Naive B cell (primary cell): ENCODE measurements around the gene ALOX15B. TPM values are rescaled to one million over a fixed set of nuclear protein-coding genes. Genes with fewer than 3 reads are reported as not detected.
"Not testable (repeated sequence)": the region's sequence is repeated elsewhere in the genome, so short reads cannot be mapped to it uniquely, and the experiment has no call there.

Source experiments
- ATAC-seq, 2 donors: fragments of 150-1000 bp; cut with Tn5 transposase; 2 replicates each; pipeline ENCODE4 v1.10.0; 2021; ENCODE audit warnings: low read depth in 2 of 2, mild to moderate bottlenecking in 2 of 2, moderate library complexity in 2 of 2
- DNase-seq: peaks from one replicate; pipeline ENCODE4 v3.0.0; 2022
- H3K27ac Mint-ChIP-seq, 6 donors: one replicate each; pipeline ENCODE4 v1.8.0; 2020 to 2022; ENCODE audit warnings: mild to moderate bottlenecking in 6 of 6, mixed read lengths in 6 of 6, moderate library complexity in 5 of 6, inconsistent platforms in 2 of 6
- H3K27me3 Mint-ChIP-seq, 3 donors: one replicate each; pipeline ENCODE4 v1.8.0; 2021 to 2022; ENCODE audit warnings: mixed read lengths in 3 of 3, mild to moderate bottlenecking in 1 of 3
- H3K36me3 Mint-ChIP-seq, 2 donors: one replicate each; pipeline ENCODE4 v1.8.0; 2020 to 2022; ENCODE audit warnings: mixed read lengths in 2 of 2, inconsistent platforms in 1 of 2, mild to moderate bottlenecking in 1 of 2
- H3K4me1 Mint-ChIP-seq, 3 donors: one replicate each; pipeline ENCODE4 v1.8.0; 2020 to 2022; ENCODE audit warnings: mixed read lengths in 3 of 3, inconsistent platforms in 1 of 3, mild to moderate bottlenecking in 1 of 3, moderate library complexity in 1 of 3
- H3K4me3 Mint-ChIP-seq, 8 donors: one replicate each; pipeline ENCODE4 v1.8.0; 2020 to 2022; ENCODE audit warnings: mild to moderate bottlenecking in 8 of 8, mixed read lengths in 8 of 8, moderate library complexity in 8 of 8, inconsistent platforms in 2 of 8
- H3K9me3 Mint-ChIP-seq, 7 donors: one replicate each; pipeline ENCODE4 v1.8.0; 2020 to 2022; ENCODE audit warnings: mixed read lengths in 7 of 7, mild to moderate bottlenecking in 5 of 7, inconsistent platforms in 2 of 7, moderate library complexity in 1 of 7
- polyA plus RNA-seq, 6 donors: library from polyadenylated mRNA; unstranded; fragments of 300-500 nt; fragmentation: Illumina TruSeq; gene quantifications; one replicate each; pipeline ENCODE4 v1.2.3, GENCODE V29; 2021; ENCODE audit warnings: low read depth in 6 of 6

ALOX15B gene
- polyA plus RNA-seq, 6 donors from 2014 or later = not detected

DNA sequence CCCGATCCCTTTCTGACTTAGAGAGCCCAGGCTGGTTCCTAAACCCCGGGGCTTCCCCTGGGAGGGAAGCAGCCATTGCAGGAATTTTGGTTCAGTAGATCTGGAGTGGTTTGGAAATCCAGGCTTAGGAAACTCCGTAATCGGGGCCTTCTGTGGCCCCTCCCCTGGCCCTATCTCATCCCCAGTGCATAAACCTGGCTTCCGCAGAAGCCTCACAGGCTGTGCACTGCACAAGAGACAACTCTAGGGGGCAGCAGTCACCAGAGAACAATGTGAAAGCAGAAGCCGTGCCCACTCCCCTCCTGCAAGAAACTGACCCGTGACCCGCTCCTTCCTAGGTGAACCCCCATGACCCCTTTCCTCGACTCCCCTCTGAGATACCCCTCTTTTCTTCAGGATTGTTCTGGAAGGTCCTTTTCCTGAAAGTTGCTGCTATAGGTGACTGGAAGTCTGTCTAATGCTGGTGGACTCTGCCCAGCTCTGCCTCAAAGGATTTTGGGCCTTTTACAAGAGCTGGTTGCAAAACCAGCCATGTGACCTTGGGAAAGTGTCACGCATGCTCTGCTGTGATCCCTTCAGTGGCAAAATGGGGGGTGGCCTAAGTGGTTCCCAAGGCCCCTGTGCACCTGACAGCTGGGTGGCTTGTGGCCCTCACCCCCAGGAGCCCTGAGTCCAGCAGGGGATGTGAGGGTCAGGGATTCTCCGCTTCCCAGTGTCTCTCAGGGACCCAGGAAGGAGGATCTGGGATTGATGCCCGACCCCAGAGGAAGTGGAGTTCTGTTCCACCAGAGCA, 22.0 kb upstream of the ALOX15B start:
- Mint-ChIP-seq H3K9me3 (no peaks in the 10 kb centered on the region), H3K36me3 (no peaks in the 10 kb centered on the region), H3K4me3 (peak overlapping the region; percentile 58 to 85 (median 82)), H3K27ac (no peak overlapping the region), H3K4me1 (peaks cover 20 to 34% (median 25%) of the 10 kb centered on the region in 3 donors), H3K27me3 (peaks cover 43 to 82% (median 75%) of the 10 kb centered on the region in 3 donors)
- ATAC-seq (peak; percentile 74), DNase-seq (peak; percentile 29)

DNA sequence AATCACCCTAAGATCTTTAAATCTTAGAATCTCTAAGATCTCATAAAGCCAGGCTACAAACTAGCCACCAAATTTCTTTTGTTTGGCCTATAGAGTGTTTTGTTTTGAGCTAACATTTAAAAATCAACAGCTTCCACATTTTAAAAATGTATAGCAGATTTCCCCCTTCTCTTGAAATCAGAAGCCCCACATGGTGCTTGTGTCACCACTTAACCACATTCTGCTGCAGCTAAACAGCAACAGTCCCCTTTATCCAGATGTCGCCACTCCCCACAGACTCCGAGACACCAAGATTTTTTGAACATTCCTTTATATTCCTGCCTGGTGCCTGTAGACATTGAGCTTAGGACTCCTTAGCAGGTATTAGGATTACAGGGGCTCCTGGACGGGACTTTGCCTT, 20.4 kb upstream of the ALOX15B start:
- Mint-ChIP-seq H3K9me3 (no peaks in the 10 kb centered on the region), H3K27me3 (peaks cover 40 to 81% (median 78%) of the 10 kb centered on the region in 3 donors), H3K4me1 (peaks cover 15 to 25% (median 17%) of the 10 kb centered on the region in 3 donors), H3K4me3 (no peak overlapping the region), H3K36me3 (no peaks in the 10 kb centered on the region), H3K27ac (peak overlapping the region in 1 of 6 donors; percentile 72)
- DNase-seq = no peak
- ATAC-seq = no peak

DNA sequence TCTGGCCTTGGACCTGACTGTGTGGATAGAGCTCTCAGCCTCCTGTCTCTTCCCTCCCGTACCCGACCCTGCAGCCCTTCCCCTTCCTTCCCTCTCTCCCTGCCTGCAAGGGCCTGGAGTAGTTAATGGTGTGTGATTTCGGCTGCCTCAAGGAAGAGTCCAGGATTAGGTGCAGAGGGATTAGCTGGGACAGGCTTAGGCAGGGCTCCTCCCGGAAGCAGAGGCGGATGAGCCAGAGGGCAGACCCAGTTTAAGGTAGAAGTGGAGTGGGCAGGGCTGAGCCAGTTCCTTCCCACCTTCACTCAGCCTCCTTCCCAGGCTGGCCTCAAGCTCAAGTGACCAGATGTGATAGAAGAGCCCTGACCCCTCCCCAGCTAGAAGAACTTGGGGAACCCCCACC, 19.7 kb upstream of the ALOX15B start:
- no peaks in the 10 kb centered on the region for H3K36me3 Mint-ChIP-seq
- H3K4me1 Mint-ChIP-seq = peaks cover 12 to 19% (median 12%) of the 10 kb centered on the region in 3 donors
- ATAC-seq = no peak
- no peak for DNase-seq
- no peaks in the 10 kb centered on the region for H3K9me3 Mint-ChIP-seq
- peak overlapping the region in 1 of 8 donors; percentile 32 for H3K4me3 Mint-ChIP-seq
- peaks cover 39 to 73% (median 70%) of the 10 kb centered on the region in 3 donors for H3K27me3 Mint-ChIP-seq
- no peak overlapping the region for H3K27ac Mint-ChIP-seq

DNA sequence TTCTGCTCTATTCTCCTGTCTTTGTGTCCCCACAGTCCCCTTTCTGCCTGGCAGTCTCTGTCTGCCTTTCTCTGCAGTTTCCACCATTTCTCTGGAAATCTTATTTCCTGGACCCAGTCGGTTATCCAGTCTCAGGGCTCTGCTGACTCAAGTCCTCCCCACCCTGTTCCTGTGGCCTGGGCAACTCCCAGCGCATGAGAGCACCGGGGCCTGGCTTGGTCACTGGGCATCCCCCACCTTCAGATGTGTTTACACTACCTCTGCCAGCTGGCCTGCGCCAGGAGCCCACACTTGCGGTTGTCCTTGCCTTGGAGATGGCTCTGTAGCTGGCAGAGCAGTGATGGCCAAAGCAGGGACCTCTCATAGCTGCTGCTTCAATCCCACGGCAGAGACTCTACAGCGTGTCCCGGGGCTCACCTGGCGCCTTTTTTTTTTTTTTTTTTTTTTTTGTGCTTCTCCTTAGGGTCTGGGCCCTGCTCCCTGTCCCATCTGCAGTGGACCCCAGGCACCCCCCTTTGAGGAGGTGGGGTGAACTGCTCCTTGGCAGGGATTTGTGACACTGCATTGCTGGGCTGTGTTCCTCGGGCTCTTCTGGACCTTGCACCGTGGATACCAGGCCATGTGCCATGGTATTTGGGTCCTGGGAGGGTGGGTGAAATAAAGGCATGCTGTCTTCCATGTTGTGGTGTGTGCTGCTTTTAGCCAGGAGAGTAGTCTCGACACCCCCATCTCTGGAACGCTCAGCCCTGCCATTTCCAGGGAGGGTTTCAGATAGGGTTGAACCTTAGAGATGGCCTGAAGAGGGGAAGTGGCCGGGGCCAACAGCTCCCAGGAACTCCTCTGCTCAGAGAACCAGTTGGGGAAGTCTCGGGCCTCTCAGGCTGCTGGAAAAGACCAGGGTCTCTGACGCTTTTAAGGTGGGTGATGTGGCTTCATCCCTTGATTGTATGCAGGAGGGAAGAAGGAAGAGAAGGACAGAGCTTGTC, 18.9 kb upstream of the ALOX15B start:
- Mint-ChIP-seq H3K36me3 (no peaks in the 10 kb centered on the region), H3K27ac (no peak overlapping the region), H3K4me3 (no peak overlapping the region), H3K27me3 (peaks cover 40 to 74% (median 73%) of the 10 kb centered on the region in 3 donors), H3K9me3 (no peaks in the 10 kb centered on the region), H3K4me1 (peaks cover 12 to 14% (median 12%) of the 10 kb centered on the region in 3 donors)
- no peak for ATAC-seq
- no peak for DNase-seq

DNA sequence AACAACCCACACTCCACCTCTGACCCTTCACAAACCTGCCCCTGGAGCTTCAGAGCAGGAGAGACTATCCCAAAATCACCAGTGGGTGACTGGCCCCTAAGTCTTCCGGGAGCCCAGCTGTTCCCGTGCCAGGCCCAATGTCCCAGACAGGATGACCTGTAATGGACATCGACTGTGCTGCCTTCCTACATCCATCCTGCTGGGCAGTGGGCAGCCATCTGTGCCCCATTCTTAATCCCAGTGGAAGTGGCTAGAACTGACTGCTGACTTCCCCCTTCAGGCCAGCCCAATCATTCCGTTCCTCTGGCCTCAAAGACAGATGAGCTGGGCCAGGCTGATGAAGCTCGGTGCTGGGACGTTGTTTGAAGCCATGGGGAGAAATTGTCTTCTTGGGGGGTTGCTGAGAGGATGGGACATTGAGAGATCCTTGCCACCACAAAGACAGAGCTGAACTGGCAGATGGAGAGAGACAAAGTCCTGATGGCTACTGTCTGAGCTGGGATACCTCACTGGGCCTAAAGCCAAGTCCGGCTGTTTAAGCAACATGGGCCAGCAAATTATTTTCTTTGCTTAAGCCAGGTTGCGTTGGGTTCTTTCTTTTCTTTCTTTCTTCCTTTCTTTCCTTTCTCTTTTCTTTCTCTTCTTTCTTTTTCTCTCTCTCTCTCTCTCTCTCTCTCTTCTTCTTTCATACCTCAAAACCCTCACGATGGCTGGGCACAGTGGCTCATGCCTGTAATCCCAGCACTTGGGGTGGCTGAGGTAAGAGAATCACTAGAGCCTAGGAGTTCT, 17.9 kb upstream of the ALOX15B start:
- no peaks in the 10 kb centered on the region for H3K36me3 Mint-ChIP-seq
- no peaks in the 10 kb centered on the region for H3K9me3 Mint-ChIP-seq
- H3K4me3 Mint-ChIP-seq = no peak overlapping the region
- peaks cover 36 to 77% (median 67%) of the 10 kb centered on the region in 3 donors for H3K27me3 Mint-ChIP-seq
- no peak for ATAC-seq
- H3K27ac Mint-ChIP-seq = peak overlapping the region in 2 of 6 donors; percentile 4 to 15
- H3K4me1 Mint-ChIP-seq = peaks cover 10 to 12% (median 12%) of the 10 kb centered on the region in 3 donors
- no peak for DNase-seq

DNA sequence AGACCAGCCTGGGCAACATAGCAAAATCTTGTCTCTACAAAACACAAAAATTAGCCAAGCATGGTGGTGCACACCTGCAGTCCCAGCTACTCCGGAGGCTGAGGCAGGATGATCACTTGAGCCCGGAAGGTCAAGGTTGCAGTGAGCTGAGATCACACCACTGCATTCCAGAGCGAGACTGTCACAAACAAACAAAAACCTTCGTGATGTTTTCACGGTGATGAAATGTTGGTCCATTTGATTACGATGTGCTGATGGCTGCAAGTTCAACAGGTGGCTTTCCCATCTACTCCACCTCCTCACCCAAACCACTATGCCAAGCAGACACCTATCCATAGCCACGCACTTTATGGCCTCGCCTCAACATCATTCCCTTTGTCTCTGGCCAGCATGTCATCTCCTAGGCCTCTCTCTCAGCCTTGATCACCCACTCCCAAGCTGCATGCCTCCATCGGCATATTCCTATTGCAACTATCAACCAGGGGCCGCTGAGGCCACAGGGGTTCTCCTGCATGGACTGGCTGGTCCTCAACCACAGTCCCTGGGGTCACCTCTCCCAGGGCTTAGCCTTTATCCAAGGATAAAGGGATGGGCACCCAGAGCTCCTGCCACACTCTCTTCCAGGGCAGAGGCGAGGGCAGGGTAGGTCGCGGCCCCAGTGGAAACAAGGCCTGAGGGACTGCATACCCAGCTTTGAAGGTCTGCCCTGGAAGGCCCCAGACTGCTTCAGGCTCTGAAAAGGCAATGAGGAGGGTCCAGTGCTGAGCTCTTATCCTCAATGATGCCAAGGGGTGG, 17.1 kb upstream of the ALOX15B start:
- no peaks in the 10 kb centered on the region for H3K36me3 Mint-ChIP-seq

DNA sequence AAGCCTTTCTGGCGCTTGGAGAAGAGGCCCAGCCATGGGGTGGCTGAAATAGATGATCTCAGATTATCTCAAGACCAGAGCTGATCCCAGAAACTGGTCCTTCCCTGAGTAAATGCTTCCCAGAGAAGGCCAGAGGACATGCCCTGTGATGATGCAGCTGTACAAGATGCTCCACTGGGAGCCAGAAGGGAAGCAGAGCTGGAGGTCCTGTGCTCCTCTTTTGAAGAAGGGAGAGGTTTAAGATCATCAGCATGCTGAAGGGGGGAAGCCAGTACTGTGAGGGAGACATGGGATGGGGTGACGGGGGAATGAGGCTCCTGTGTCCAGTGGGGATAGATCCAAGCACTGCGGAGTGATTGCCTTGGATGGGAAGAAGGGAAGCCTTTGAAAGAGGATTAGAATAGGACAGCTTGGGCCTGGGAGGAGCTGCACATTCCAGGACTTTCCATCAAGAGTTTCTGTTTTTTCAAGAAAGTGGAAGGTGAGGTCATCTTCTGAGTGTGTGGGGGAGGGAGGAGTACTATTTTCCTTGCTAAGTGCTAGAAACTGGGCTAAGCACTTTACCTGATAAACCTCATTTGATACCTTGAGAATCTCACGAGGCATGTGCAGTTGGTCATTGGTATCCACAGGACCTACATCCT, 16.4 kb upstream of the ALOX15B start:
- Mint-ChIP-seq H3K36me3 (no peaks in the 10 kb centered on the region), H3K4me3 (peak overlapping the region in 1 of 8 donors; percentile 18), H3K9me3 (peaks cover 0 to 1% (median 0%) of the 10 kb centered on the region in 7 donors), H3K4me1 (no peaks in the 10 kb centered on the region), H3K27ac (peak overlapping the region in 1 of 6 donors; percentile 5), H3K27me3 (peaks cover 34 to 77% (median 61%) of the 10 kb centered on the region in 3 donors)
- no peak for DNase-seq
- ATAC-seq = no peak

More for the DNA sequence above, 17.1 kb upstream of the ALOX15B start:
- no peaks in the 10 kb centered on the region for H3K9me3 Mint-ChIP-seq
- peaks cover 3 to 6% (median 4%) of the 10 kb centered on the region in 3 donors for H3K4me1 Mint-ChIP-seq
- ATAC-seq (no peak), DNase-seq (no peak)
- H3K4me3 Mint-ChIP-seq = no peak overlapping the region
- H3K27ac Mint-ChIP-seq = peak overlapping the region in 1 of 6 donors; percentile 4
- H3K27me3 Mint-ChIP-seq = peaks cover 33 to 74% (median 59%) of the 10 kb centered on the region in 3 donors

DNA sequence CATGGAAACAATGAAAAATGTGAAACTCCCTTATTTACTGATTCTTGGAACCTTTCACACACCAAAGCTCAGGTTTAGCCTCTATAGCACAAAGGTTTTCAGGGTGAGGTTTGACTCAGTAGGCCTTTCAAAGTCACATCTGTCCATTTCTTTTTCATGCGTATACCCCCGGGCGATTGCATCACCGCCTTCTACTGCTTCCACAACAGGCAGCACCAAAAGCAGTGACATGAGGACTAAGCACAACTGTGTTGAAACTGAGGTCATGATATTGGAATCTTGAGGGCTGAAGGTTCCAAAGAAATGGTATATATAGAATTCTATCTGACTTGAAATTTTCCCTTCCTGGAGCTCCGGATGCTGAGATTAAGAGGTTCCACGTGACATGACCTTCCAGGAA, 14.7 kb upstream of the ALOX15B start:
- not testable (repeated sequence) for H3K4me1 Mint-ChIP-seq, H3K36me3 Mint-ChIP-seq, H3K27ac Mint-ChIP-seq, ATAC-seq, H3K9me3 Mint-ChIP-seq, H3K4me3 Mint-ChIP-seq, DNase-seq
- H3K27me3 Mint-ChIP-seq = peaks cover 30 to 81% (median 65%) of the 10 kb centered on the region in 3 donors

DNA sequence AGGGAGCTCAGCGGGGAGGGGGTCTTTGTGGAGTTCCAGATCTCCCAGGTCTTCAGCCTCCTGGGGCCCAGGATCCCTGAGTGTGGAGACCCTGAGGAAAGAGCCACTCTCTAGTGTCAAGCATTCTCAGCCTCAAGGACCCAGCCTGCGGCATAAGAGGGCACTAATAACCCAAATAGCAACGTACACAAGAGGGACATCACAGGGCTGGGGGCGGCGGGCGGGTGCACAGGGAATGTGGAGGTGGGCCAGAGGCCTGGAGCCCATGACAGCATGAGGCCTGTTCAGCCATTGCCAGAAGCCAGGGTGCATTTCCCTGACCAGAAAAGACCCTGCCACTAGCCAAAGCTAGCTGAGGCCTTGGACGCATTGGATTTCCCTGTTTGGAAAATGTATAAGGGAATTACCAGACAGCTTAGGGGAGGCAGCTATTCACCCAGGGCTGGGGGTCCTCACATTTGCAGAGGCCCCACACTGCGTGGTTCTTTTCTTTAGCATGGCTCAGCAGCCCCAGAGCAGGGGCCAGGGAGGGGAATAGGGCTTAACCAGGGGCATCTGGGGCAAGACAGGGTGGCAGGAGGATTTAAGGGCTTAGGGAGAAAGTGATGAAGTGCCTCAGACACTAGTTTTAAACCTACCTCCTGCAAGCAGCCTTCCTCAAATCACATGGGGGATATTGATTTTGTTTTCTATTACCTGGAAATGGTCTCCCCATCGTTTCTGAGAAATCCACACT, 13.5 kb upstream of the ALOX15B start:
- peaks cover 27 to 73% (median 57%) of the 10 kb centered on the region in 3 donors for H3K27me3 Mint-ChIP-seq
- no peak overlapping the region for H3K27ac Mint-ChIP-seq
- no peak overlapping the region for H3K4me3 Mint-ChIP-seq
- H3K4me1 Mint-ChIP-seq = no peaks in the 10 kb centered on the region
- H3K36me3 Mint-ChIP-seq = no peaks in the 10 kb centered on the region
- peaks cover 0 to 2% (median 0%) of the 10 kb centered on the region in 7 donors for H3K9me3 Mint-ChIP-seq
- ATAC-seq (no peak), DNase-seq (no peak)

DNA sequence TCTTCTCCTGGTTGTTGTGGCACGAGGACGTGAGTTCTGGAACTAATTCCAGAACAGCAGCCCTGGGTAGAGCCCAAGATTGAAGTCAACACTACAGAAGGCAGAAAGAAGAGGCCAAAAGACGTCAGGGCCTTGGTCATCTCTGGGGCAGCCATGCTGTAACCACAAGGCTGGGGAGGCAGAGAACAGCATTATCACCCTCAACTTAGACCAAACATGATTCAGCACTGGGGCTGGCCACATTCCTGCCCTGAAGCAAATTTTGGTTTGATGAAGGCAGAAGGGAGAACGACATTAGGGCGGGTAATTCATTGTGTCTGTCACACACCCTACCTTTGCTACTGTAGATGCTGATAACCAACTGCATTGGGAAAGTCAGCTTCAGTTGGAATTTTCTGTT, 9.7 kb upstream of the ALOX15B start:
- ATAC-seq = no peak
- Mint-ChIP-seq H3K27me3 (peaks cover 39 to 74% (median 60%) of the 10 kb centered on the region in 3 donors), H3K9me3 (peaks cover 0 to 2% (median 0%) of the 10 kb centered on the region in 7 donors), H3K36me3 (no peaks in the 10 kb centered on the region), H3K4me1 (no peaks in the 10 kb centered on the region), H3K27ac (no peak overlapping the region), H3K4me3 (no peak overlapping the region)
- DNase-seq = no peak

DNA sequence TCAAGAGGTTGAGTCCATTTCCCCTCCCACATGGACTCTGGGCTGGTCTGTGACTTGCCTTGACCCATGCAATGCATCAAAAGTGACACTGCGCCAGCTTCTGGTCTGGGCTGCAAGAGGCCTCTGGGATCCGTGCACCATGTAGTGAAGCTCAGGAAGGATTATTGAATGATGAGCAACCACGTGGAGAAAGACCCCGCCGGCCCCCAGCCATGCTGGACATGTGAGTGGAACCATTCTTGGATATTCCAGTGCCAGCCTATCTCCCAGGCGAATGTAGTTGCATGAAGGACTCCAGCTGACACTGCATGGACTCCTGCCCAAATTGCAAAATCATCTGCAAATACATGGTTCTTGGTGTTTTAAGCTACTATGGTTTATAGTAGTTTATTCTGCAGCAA, 7.6 kb upstream of the ALOX15B start:
- Mint-ChIP-seq H3K4me3 (no peak overlapping the region), H3K27me3 (peaks cover 38 to 65% (median 53%) of the 10 kb centered on the region in 3 donors), H3K4me1 (no peaks in the 10 kb centered on the region), H3K36me3 (no peaks in the 10 kb centered on the region), H3K9me3 (peaks cover 0 to 2% (median 0%) of the 10 kb centered on the region in 7 donors), H3K27ac (no peak overlapping the region)
- ATAC-seq = no peak
- DNase-seq = no peak
